ENCODE data around the gene CHMP2A.
A peak's percentile ranks its signal among the peaks of the same experiment; 100 is the strongest.

Gene CHMP2A

DNA sequence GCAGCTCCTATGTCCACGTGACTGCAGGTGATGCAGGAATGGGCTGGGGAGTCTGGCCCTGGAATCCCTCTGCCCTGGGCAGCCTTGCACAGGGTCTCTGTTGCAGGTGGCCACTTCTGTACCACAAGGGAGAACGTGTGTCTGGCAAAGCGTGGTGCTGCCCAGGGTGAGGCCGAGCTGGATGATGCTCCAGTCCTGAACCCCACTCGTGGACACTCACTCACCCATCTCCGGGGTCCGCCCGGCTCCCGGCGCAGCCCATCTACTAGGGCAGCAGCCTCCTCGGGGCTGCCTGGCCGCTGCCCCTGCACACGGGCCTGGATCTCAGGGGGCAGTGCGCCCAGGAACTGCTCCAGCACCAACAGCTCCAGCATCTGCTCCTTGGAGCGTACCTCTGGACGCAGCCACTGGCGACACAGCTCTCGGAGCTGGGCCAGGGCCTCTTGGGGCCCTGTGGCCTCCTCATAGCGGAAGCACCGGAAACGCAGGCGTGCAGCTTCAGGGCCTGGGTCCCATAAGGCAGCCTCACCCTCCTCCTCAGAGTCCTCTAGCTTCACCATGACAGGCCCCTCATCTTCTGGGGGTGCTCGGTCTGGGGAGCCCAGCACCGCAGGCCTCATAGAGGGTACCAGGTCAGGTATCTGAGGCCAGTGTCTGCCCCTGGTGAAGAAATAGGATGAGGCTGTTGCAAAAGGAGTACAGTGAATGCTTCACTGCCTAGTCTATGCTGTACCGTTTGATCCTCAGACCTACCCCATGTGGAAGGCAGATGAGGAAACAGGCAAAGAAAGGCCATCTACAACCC lies 16.1 kb upstream of the CHMP2A start:
- DNase-seq (ENCODE audit: low read depth in 1 of 2, low spot score in 1 of 2), result no peak

DNA sequence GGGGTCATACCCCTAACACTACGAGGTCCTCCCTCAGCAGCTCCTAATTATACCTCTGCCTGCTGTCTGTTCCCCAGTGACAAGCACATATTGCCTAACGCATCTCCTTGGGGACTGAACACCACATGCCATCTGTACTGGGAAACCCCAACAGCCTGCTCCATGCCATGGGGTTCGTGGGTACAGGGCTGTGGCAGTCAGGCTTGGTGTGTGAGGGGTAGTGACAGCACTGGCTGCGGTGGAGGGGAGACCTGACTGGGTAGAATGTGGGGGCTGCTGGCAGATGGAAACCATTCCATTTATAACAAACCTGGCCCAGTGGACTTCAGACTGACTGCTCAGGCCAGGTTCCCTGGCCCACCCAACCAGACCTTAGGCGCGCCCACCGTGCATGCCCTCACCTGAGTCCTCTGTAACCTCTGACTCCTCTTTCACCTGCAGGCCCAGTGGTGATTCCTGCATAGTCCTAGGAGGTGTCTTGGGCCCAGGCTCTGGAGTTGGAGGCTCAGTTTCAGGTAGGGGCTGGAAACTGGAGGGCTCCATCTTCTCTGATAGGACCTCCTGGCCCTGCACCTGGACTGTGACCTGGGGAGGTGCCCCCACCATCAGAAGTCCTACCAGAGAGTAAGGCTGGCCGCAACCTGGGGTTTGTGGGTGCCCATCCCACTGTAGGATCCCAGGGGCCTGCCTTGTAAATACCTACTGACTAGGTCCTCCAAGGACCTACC lies 15.2 kb upstream of the CHMP2A start:
- DNase-seq (ENCODE audit: low read depth in 1 of 2, low spot score in 1 of 2), result no peak

- DNase-seq (ENCODE audit: low read depth in 1 of 2, low spot score in 1 of 2), result no peak
Measured at GRCh38 chr19:58569191-58569942, 14.5 kb upstream of the CHMP2A start.

GRCh38 chr19:58568453-58569130 lies 13.7 kb upstream of the CHMP2A start:
- DNase-seq (ENCODE audit: low read depth in 1 of 2, low spot score in 1 of 2), result no peak

DNA sequence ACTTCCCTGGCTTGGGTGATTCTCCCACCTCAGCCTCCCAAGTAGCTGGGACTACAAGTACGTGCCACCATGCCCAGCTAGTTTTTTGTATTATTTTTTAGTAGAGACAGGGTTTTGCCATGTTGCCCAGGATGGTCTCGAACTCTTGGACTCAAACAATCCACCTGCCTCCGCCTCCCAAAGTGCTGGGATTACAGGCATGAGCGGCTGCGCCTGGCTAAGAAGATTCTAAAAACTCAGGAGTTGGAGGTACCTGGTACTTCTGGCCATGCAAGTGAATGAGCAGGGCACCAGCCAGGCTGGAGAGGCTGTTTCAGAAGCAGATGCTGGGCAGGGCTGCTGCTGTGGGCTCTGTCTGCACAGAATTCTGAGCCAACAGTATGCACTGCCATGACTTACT lies 12.1 kb upstream of the CHMP2A start:
- DNase-seq (ENCODE audit: low read depth in 1 of 2, low spot score in 1 of 2), result no peak

DNA sequence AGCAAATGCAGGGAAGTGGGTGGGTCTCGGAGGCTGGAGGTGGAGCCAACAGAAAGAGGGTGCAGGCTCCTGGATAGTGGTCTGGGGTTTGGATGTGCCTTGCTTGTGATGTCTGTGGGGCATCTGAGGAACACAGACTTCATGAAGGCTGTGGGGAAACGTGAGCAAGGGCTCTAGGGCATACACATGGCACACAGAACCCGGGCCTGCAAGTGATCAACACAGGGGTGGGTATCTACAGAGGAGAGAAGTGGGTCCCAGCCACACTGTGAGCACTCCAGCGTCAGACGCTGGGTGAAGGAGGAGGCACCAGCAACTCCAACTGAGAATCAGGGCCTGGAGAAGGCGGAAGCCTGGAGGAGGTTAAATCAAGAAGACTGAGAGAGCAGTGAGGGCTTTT lies 8.9 kb upstream of the CHMP2A start:
- no peak for DNase-seq (ENCODE audit: low read depth in 1 of 2, low spot score in 1 of 2)

DNA sequence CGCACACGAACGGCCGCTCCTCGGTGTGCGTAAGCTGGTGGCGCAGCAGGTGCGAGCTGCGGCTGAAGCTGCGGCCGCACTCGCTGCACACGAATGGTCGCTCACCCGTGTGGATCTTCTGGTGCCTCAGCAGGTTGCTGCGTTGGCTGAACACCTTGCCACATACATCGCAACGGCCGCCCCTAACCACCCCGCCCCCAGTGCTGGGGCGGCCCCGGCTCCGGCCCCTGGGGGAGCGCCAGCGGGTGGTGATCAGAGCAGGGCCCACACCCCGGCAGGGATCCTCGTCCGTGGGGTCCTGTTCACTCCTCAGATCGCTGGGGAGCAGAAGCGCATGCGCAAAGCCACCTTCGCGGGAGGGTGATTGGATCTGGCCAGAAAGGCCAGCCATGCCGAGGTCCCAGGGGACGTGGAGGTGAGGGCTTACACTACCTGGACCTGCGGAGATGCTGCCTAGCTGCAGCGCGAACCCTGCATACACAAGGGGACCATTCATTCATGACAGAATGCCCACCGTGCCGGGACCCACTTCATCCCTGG lies 8.2 kb upstream of the CHMP2A start:
- DNase-seq (ENCODE audit: low read depth in 1 of 2, low spot score in 1 of 2), result no peak

- no peak for DNase-seq (ENCODE audit: low read depth in 1 of 2, low spot score in 1 of 2)
Measured at GRCh38 chr19:58562122-58563033, 7.5 kb upstream of the CHMP2A start.

DNA sequence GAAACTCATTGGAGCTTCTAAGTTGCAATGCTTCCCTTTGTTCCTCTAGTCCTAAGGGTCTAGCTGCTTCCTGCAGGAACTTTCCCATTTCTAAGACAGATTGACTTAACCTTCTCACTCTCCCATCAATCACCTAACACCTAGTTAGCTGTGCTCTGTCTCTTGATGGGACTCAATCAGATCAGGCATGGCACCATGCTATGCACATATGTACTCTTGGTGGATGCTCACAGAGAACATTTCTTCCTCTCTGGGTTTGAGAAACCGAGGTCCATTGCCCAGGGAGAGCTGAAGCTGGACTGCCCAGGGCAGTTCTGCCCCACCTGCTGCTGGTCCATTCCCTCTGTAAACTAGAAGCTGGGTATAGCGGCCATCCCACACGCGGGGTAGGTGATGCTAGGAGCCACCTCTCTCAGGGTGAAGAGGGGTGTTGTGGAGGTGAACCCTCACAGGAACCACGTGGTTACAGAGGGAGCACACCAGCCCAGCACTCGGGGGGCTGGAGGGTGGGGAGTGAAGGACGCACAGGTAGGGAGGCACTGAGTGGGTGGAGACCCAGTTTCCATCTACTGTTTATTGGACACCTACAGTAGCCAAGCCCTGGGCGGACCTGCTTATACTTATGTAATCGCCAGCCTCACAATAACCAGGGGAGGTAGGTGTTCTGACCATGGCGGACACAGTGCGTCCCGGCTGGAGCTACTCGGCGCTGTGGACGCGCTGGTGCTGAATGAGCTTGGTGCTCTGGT lies 6.6 kb upstream of the CHMP2A start:
- DNase-seq (ENCODE audit: low read depth in 1 of 2, low spot score in 1 of 2), result no peak

DNA sequence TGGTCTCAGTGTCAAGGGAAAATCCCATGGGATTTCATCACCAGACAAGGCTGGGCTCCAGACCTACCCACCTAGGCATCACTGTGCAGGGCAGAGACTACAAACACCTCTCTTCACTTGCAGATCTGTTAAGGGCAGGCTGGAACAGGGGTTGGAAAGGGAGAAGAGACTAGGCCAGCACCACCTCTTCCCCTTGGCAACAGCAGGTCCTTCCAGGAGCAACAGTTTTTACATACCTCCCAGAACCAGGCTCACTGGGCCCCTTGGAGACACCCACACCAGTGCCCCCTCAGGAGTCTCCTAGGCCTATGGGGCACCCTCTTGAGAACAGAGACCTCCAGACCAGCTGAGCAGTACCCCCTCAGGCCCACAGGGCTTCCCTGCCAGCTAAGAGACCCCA lies 6.0 kb upstream of the CHMP2A start:
- no peak for DNase-seq (ENCODE audit: low read depth in 1 of 2, low spot score in 1 of 2)

GRCh38 chr19:58560007-58560887 lies 5.3 kb upstream of the CHMP2A start:
- DNase-seq (ENCODE audit: low read depth in 1 of 2, low spot score in 1 of 2), result no peak

- DNase-seq (ENCODE audit: low read depth in 1 of 2, low spot score in 1 of 2), result peak in 1 of 2 donors; percentile 72
Measured at GRCh38 chr19:58559275-58560006, 4.5 kb upstream of the CHMP2A start.

DNA sequence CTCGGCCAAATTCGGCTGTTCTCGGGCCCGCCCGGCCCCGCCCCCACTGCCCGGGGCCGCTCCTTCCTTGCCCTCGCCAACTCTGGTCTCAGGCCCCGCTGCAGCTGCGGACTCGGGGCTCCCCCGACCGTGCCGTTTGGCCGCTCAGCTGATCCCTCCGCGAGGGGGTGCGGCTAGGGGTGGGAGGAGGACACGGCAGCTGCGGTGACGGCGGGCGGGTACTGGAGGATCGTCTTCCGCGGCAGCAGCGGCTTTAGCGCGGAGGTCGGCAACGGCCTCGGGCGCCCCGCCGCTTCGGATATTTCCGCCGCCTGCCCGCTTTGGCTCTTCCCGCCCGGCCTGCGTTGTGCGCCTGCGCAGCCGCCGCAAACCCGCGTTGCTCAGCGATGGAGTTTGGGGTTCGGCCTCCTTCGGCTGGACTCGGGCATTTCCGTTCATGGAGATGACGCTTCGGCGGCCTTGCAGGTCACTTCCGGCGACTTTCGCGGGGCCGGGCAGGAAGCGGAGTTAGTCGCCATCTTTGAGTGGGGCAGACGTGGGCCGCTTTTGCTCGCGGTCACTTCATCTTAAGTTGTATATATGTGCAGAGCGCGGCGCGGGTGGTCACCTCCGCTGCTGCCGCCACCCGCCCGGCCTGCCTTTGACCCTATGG lies 3.8 kb upstream of the CHMP2A start:
- peak; percentile 96 to 99 for DNase-seq (ENCODE audit: low read depth in 1 of 2, low spot score in 1 of 2)

DNA sequence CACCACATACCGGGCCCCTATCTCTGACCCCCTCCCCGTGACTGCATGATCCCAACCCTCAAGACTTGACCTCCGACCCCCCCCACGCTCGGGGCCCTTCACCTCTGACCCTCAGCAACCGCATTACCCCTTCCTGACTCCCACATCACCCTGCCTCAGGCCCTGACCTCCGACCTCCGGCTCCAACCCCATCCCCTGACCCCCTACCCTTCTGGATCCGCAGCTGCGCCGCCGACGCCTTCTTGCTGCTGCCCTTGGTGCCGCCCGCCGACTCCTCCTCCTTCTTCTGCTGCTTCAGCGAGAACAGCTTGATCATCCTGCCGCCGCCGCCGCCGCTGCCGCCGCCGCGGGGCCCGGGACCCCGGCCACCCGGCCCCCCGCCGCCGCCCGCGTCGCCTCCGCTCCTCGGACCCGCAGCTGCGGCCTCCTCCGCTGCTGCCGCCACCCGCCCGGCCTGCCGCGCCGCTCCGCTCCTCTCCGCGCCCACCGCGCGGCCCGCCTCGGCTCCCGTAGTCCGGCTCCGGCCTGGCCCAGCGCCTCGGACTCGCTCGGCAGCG lies 3.2 kb upstream of the CHMP2A start, which contains the start of gene UBE2M:
Gene UBE2M, minus strand, starts transcription at position 546 of the 557 bp plus-strand sequence. Its CDS starts 230 bp downstream, at position 316.
- DNase-seq (ENCODE audit: low read depth in 1 of 2, low spot score in 1 of 2), result no peak

DNA sequence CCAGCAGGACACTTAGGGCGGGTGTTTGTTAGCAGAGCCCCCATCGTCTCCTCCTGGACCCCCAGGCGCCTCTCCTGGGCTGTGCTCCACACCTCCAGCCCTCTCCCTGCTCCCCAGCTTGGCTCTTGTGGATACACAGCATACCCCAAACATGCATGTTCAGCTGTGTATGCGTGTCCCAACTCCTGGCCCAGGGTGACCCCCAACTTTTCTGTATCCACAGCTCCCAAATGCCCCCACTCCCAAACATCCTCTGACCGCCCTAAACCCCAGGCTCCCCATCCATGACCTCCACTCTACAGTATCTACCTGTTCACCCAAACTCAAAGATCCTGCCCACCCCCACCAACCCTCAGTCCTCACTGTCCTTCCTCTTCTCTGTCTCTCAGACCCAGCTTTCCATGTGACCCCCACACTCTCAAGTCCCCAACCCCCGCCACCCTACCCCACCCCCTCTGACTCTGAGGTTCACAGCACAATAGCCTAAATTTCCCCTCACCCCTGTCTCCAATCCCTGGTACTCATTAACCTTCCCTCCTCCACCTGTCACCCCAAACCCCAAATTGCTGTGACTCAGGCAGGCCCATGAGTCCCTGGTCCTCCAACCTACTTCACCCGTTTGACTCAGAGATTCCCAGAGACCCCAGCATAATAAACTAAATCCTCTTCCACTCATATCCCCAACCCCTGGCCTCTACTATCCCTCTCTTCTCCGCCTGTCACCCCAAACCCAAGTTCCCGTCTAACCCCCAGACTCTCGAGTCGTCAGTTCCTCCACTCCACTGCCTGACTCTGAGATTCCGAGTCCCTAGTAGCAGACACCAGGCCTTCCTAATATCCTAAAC lies 2.5 kb upstream of the CHMP2A start:
- no peak for DNase-seq (ENCODE audit: low read depth in 1 of 2, low spot score in 1 of 2)
